GM18870 (cell line): ENCODE results near the gene CAMK2G.
"Not testable (repeated sequence)": the region's sequence is repeated elsewhere in the genome, so short reads cannot be mapped to it uniquely, and the experiment has no call there.

ENCODE experiments used
- ATAC-seq: cut with Tn5 transposase; IDR thresholded peaks from one replicate; pipeline ENCODE4 v1.9.1; 2021; ENCODE audit warnings: moderate library complexity; ENCODE audit not compliant: unreplicated experiment

Gene CAMK2G

DNA sequence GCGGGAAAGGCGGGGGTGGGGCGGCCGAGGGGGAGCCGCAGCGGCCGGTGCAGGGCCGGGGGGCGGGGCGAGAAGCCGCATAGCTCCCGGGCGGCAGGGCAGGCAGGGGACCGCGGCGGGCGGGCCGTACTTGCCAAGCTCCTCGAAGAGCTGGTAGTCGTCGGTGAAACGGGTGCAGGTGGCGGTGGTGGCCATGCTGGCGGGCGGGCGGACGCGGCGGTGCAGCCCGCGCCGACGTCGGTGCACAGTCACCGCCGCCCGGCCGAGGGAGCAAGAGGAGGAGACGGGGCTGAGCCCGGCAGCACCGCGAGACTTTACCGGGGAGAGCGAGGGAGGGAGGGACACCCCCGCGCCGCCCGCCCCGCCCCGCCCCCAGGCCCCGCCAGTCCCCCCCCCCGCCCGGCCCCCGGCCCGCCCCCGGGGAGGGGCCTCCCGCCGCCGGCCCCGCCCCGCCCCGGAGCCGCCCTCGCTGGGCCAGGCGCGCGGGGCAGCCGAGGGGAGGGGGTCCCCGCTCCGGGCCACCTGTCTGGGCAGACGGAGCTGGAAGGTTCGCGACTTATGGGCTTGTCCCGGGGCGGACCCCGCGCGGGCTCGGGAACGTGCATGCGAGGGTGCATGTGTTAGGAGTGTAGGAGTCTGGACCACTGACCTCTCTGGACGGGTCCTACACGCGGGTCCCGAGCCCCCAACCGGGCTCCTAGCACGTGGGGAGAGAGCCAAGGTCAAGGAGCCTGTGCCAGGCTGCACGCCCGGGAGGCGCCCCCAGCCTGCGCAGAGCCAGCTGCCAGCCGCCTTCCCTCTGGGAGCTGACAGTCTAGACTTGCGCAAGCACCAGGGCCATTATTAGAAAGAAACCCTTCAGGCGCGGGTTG lies at the start of gene CAMK2G:
TSS of gene CAMK2G (minus strand) at position 289 of the 872 bp plus-strand sequence. CDS start at position 195, 94 bp downstream.
- peak; percentile 50 for ATAC-seq

DNA sequence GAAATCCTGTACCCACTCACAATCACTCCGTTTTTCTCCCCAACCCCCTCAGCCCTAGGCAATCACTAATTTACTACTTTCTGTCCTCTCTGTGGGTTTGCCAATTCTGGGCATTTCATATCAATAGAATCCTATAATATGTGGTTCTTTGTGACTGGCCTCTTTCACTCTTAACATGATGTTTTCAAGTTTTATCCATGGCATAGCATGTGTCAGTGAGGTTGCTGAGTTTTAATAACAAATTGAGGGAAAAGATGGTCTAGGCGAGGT lies 48.4 kb upstream of the CAMK2G start:
- ATAC-seq = no peak

DNA sequence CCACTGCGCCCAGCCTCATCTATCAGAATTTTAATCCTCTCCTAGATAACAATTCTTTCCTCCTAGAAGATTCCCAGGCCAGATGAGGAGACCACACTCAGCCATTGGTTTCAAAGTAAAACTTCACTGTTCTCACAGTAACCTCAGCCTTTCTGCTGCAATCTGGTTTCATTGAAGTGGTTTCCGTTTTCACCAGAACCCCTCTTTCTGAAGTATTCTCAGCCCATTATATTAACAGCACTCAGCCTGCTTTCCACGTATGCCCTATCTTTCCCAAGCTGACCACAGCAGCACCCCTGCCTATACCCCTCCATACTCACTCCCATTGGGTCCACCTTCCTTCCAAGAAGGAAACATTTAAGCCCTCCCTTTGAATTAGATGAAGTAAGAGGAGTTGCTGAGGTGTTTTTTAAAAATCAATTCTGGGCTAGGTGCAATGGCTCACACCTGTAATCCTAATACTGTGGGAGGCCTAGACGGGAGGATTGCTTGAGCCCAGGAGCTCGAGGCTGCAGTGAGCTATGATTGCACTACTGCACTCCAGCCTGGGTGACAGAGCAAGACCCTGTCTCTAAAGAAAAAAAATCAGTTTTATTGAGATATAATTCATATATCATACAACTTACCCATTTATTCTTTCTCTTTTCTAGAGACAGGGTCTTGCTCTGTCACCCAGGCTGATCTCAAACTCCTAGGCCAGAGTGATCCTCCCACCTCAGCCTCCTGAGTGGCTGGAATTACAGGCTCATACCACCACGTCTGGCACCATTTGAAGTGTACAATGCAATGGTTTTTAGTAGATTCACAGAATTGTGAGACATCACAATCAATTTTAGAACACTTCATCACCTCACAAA lies 47.9 kb upstream of the CAMK2G start:
- ATAC-seq = no peak

DNA sequence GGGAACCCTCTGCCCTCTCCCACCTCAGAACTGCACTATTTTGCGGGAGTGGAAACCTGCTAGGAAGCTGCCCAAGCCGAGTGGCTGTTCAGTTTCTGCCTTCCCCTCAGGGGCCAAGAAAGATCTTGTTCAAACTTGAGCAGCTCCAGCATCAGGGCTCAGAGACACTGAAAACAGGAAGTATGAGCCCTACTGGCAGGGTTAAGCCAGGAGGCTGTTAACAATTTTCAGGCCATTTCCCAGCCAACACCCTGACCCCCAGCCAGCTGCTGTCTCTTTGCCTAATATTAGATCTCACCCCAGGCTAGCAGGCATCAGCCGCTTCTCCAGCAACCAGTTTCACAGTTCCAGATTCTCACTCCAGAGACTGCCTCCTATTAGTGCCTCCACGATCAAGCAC lies 45.7 kb upstream of the CAMK2G start:
- no peak for ATAC-seq

DNA sequence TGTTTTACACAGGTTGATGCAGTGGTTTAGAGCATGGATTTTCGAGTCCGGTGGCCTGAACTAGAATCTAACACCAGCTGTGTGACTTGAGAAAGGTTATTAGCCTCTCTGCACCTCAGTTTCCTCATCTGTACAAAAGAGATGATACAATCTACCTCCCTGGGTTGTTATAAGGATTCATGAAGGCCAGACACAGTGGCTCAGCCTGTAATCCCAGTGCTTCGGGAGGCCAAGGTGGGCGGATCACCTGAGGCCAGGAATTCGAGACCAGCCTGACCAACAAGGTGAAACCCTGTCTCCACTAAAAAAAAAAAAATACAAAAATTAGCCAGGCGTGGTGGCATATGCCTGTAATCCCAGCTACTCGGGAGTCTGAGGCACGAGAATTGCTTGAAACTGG lies 45.1 kb upstream of the CAMK2G start:
- ATAC-seq = not testable (repeated sequence)

DNA sequence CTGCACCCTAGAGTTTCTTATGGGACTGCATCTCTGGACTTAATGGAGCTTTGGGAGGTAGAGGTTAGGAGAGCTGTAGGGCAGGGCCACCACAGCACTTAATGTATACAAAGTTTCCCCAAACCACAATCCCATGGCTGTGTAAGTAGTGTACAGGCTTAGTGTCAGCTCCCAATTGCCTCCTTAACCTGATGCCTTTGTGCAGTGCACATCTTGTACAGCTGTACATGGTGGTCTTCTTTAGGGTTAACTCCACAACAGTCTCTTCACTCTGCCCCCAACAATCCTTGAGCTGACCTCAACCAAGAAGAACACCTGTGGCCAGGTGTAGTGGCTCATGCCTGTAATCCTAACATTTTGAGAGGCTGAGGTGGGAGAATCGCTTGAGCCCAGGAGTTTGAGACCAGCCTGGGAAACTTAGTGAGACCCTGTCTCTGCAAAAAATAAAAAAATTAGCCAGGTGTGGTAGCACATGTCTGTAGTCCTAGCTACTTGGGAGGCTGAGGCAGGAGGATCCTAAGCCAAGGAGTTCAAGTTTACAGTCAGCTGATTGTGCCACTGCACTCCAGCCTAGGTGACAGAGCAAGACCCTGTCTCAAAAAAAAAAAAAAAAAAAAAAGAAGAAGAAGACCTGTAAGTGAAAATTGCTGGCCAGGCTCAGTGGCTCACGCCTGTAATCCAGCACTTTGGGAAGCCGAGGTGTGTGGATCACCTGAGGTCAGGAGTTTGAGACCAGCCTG lies 43.4 kb upstream of the CAMK2G start:
- no peak for ATAC-seq

DNA sequence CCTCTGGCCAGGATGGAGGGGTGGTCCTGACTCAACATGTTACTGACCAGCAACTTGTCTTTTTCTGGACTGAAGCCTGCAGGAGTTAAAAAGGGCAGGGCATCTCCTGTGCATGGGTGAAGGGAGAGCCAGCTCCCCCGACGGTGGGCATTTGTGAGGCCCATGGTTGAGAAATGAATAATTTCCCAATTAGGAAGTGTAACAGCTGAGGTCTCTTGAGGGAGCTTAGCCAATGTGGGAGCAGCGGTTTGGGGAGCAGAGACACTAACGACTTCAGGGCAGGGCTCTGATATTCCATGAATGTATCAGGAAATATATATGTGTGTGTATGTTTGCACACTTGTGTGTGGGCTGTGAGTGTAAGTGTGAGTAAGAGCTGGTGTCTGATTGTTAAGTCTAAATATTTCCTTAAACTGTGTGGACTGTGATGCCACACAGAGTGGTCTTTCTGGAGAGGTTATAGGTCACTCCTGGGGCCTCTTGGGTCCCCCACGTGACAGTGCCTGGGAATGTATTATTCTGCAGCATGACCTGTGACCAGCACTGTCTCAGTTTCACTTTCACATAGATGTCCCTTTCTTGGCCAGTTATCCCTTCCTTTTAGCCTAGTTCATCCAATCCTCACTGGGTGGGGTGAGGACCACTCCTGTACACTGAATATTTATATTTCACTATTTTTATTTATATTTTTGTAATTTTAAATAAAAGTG lies 42.6 kb upstream of the CAMK2G start:
- no peak for ATAC-seq

DNA sequence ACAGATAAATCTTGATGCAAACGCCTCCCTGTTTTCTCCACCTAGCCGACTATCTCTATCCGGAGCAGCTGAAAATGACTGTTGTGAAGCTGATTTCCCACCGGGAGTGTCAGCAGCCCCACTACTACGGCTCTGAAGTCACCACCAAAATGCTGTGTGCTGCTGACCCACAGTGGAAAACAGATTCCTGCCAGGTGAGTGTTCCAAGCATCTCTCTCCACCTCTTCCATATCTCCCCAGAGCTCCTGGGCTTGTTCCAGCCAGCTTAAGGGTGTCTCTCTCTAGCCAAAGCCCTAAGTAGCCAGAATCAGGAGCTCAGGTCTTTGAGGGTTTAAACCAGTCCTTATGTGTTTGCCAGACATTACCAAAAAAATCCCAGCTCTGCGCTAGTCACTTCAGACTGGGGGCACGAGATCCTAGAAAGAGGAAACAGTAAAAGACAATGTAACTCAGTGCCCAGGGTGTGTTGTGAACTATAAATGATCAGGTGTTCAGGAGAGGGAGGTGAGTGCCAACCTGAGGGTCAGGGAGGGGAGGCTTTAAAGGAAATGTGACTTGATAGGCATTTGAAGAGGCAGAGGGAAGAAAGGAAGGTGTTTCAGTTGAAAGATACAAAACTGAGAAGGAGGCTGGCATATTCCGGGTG lies 41.0 kb upstream of the CAMK2G start:
- ATAC-seq = no peak

DNA sequence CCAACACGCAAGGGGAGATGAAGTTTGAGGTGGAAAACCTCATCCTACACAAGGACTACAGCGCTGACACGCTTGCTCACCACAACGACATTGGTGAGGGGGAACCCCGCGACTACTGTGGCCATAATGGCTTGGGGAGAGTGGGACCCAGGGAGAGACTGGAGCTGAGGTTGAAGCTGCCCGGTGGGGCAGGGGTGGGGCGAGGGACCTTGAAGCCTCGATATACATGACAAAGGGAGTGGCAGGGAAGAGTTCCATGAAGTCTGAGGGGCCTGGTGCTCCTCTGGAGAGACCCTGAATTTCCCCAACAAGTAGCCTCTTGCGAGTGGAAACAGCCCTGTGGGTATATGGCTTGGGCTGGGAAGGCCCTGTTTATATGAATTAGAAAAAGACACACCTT lies 39.7 kb upstream of the CAMK2G start:
- ATAC-seq = no peak

DNA sequence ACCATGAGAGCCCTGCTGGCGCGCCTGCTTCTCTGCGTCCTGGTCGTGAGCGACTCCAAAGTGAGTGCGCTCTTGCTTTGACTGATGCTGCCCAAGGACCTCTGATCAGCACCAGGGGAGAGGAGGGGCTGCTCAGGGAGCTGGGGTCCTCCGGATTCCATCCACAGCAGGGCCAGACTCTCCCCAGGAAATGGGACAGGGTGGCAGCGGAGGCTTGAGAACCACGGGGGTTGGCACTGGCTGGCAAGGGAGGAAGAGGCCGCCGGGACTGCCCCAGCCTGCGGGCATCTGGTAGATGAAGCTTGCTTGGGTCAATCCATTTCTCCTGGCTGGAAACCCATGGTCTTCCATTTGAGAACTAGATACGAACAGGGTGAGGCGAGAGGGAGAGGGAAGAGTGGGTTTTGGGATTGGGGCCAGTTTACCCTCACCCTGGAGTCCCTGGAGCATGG lies 37.2 kb upstream of the CAMK2G start:
- no peak for ATAC-seq

DNA sequence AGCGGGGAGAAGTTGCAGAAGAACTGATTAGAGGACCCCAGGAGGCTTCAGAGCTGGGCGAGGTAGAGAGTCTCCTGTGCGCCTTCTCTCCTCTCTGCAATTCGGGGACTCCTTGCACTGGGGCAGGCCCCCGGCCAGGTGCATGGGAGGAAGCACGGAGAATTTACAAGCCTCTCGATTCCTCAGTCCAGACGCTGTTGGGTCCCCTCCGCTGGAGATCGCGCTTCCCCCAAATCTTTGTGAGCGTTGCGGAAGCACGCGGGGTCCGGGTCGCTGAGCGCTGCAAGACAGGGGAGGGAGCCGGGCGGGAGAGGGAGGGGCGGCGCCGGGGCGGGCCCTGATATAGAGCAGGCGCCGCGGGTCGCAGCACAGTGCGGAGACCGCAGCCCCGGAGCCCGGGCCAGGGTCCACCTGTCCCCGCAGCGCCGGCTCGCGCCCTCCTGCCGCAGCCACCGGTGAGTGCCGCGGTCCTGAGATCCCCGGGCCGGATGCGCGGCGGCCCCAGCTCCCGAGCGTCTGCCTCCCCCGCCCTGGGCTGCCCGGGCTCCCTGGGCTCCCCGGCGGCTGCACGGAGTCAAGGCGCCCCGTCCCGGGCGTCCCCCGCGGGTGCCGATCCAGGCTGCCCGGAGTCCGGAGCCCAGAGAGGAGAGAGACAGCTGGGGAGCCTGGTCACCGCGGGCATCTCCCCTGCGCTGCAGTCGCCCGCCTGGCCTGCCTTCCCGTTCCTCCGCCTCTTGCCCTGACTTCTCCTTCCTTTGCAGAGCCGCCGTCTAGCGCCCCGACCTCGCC lies 36.6 kb upstream of the CAMK2G start, which contains the start of gene PLAU:
TSS of gene PLAU (plus strand) at position 369 of the 789 bp plus-strand sequence. CDS start 424 bp downstream, outside the sequence.
- no peak for ATAC-seq

DNA sequence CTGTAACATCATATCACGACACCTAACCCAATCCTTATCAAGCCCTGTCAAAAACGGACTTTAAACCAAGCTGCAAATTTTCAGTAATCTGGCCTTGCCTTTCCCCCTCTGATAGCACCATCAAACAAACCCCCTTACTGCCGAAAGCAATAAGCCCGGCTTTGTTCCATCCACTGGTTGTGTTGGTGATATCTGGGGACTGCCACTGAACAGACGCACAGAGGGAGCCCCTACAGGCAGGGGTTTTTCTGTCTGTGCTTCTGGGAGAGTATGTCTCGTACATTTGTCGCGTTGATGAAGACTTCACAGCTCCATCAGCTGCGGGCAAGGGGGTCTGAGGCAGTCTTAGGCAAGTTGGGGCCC lies 36.0 kb upstream of the CAMK2G start:
- no peak for ATAC-seq

DNA sequence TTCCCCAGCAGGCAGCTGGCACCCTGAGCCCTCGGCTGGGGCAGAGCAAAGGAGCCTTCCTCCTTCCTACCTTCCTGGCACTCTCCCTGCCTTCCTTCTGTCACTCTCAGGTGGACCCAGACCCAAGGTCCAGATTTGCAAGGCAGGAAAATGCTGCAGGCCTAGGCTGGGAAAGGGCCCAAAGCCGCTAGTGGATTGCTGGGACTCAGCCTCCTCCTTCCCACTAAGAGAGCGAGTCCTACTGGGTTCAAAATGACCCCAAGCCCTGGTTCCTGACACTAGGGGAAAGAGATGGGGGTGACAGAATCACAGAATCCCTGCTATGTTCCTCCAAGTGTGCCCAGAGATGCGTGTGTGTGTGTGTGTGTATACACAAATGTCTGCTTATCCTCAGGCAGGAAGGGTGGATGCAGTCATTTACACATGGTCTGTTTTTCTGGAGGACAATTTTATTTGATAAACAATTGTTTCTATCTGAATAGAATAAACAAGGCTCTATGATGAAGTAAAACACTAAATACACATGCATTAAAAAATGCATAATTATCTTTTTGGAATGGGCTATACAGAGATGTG lies 35.3 kb upstream of the CAMK2G start:
- ATAC-seq = no peak

DNA sequence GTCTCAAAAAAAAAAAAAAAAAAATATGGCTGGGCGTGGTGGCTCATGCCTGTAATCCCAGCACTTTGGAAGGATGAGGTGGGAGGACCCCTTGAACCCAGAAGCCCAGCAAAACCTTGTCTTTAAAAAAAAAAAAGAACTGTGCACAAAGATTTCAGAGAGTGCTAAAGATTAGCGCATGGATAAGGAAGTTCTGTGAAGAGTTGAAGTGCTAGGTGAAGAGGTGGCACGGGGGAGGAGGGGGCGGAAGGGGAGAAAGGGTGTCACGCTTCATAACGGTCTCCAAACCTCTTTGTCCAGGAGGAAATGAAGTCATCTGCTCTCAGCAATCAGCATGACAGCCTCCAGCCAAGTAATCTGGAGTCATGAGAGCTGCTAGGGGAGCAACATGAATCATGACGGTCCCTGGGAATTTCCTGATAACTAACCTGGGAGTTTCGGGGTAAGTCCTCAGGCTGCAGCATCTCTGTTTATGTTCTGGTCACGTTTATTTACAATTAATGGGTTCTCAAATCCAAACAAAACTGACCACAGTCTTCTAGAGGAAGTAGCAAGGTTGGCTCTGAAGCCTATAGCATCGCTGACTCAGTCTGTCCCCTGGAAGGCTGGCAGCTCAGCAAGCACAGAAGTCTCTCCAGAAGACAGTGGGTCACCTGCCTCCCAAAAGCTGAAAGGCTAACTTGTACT lies 34.6 kb upstream of the CAMK2G start:
- ATAC-seq = peak; percentile 54

DNA sequence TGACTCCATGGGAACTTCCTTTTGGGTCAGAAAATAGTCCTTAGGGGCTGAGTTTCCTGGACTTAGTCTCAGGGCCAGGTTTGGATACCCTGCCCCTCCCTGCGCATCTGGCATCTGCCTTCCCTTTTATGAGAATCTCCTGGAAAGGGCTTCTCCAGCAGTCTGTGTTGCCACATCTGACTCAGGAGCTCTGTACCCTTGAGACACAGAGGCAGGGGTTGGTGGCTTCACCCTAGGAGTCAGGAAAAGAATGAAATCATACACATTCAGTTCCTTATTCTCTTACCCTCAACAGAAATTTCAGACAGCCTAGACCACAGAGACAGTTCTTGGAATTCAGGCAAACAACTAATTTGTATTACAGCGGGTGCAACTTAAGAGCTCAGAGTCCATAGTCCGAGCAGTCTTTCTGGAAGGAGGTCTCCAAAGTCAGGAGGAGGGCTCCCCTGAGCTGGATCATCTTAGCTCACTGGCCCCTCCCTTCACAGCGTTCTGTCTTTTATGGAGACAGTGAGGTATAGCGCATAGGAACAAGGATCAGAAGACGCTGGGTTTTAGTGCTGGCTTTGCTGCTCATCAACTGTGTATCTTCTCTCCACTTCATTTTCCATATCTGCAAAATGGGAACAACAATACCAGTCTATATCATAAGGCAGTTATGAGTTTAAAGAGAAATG lies 33.6 kb upstream of the CAMK2G start:
- ATAC-seq = no peak

DNA sequence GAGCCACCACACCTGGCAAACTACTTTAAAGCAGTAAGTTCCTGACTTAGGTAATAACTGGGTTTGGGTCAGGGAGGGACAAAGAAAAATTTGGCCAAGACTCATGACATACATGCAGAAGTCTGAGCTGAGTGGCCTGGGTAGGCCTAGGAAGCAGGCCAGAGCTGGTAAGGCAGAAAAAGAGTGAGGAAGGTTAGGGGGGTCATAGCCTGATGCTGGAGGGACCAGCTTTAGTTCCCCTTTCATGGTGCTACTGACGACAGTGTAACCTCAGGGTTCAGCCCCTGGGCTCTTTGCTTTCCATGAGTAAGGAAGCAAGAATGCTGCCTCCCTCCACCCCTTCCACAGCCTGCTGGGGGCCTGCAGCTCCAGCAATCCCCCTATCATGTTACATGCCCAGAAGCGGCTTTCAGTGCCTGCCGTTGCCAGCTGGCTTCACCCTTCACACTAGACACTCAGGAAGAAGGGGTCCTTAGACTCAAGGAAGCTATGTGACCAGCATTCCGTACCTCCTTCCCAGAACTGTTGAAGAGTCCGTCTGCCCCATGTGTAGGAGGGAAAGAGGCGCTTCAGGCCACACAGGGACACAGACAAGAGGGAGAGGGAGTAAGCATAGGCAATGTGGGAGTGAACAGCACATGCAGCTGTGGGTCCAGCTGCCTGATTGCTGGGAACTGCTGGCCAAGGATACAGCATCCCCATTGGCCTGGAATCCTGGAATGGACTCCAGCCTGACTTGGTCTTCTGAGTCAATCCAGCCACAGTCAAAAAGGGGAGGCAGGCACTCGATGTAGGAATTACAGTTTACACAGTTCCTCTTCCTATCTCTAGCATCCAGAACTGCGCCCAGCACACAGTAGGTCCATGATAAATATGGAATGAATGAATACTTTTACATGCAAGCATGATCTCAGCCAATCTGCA lies 32.4 kb upstream of the CAMK2G start:
- ATAC-seq = no peak
